HepG2 (cell line): Measurements from ENCODE around the gene KIF17. TPM values are rescaled to one million over a fixed set of nuclear protein-coding genes. Genes with fewer than 3 reads are reported as not detected.
A peak's percentile ranks its signal among the peaks of the same experiment; 100 is the strongest.

Source experiments
- ATAC-seq: fragments of 200-7000 bp; cut with Tn5 transposase; 3 replicates; pipeline ENCODE4 v1.9.1; 2020; ENCODE audit warnings: mild to moderate bottlenecking, moderate library complexity
- Bru-seq: library from RNA; stranded (reverse); fragments of 400-500 nt; gene quantifications from one replicate; lab custom pipeline; 2021; lab: Mats Ljungman, UMichigan
- BruChase-seq, 2 experiments: library from RNA; stranded (reverse); fragments of 400-500 nt; gene quantifications; one replicate each; lab custom pipeline; 2021; lab: Mats Ljungman, UMichigan
- BruUV-seq: library from RNA; stranded (reverse); fragments of 400-500 nt; replicated peaks from 2 replicates; lab custom pipeline; 2021; lab: Mats Ljungman, UMichigan
- CTCF ChIA-PET: fragments of 300-600 bp; formaldehyde crosslinking; extraction: SDS; loops from one replicate; lab custom pipeline; 2021; ENCODE audit warnings: low total read pairs, inconsistent platforms, low intra/inter-chr PET ratio; lab: Yijun Ruan, JAX
- POLR2A ChIA-PET: fragments of 350-600 bp; sonication (Branson Sonifier 250); formaldehyde crosslinking; loops from one replicate; lab custom pipeline; 2020; ENCODE audit warnings: antibody characterized with exemption, inconsistent platforms; lab: Yijun Ruan, JAX
- DNase-seq: peaks from one replicate; pipeline ENCODE4 v3.0.0-alpha.2; 2015; ENCODE audit warnings: low spot score
- FAIRE-seq: peaks from 3 replicates; lab custom pipeline; 2011; peaks lifted over from hg19 to GRCh38; lab: Jason Lieb, UNC
- H2AFZ ChIP-seq: one replicate; pipeline ENCODE4 v1.6.1; 2011; ENCODE audit warnings: low read length, inconsistent platforms
- H3K27ac ChIP-seq: fragments of 300-600 bp; 3 replicates; pipeline ENCODE4 v1.8.0; 2011; ENCODE audit warnings: mixed run types, mild to moderate bottlenecking, mixed read lengths, low read length, inconsistent platforms; ENCODE audit not compliant: insufficient read depth; ENCODE audit errors: extremely low read length
- H3K27me3 ChIP-seq, 2 experiments: fragments of 200-600 bp in 1 of 2; 2 replicates in 1 of 2; 3 replicates in 1 of 2; pipeline versions ENCODE4 v1.6.0 to v1.8.0; 2011; ENCODE audit warnings: low read length in 2 of 2, mild to moderate bottlenecking in 2 of 2, moderate library complexity in 2 of 2, inconsistent platforms in 1 of 2; ENCODE audit not compliant: insufficient read depth in 2 of 2, control insufficient read depth in 1 of 2
- H3K36me3 ChIP-seq, 2 experiments: fragments of 200-600 bp in 1 of 2; replicated peaks in 1 of 2; 2 replicates in 1 of 2; 3 replicates in 1 of 2; pipeline versions ENCODE4 v1.5.1 to v1.8.0; 2011; ENCODE audit warnings: low read length in 2 of 2, inconsistent platforms in 1 of 2; ENCODE audit not compliant: insufficient read depth in 2 of 2, control insufficient read depth in 1 of 2
- H3K4me1 ChIP-seq: 2 replicates; pipeline ENCODE4 v1.5.1; 2012; ENCODE audit warnings: low read length, inconsistent platforms; ENCODE audit not compliant: insufficient read depth
- H3K4me2 ChIP-seq: 2 replicates; pipeline ENCODE4 v1.6.0; 2011; ENCODE audit warnings: low read depth, low read length, inconsistent platforms
- H3K4me3 ChIP-seq, 3 experiments: fragments of 200-600 bp in 1 of 3; sonication (generic), shearing (Covaris generic) in 1 of 3; replicated peaks in 1 of 3; 2 replicates each; pipeline ENCODE4 v1.5.1; 2011 to 2016; ENCODE audit warnings: low read length in 3 of 3, inconsistent platforms in 2 of 3, low read depth in 2 of 3, mild to moderate bottlenecking in 2 of 3, control low read depth in 1 of 3, mixed read lengths in 1 of 3; ENCODE audit not compliant: insufficient read depth in 1 of 3
- H3K79me2 ChIP-seq: one replicate; pipeline ENCODE4 v1.6.1; 2011; ENCODE audit warnings: low read length, inconsistent platforms; ENCODE audit not compliant: insufficient read depth
- H3K9ac ChIP-seq: 2 replicates; pipeline ENCODE4 v1.6.0; 2011; ENCODE audit warnings: mild to moderate bottlenecking, low read depth, low read length, inconsistent platforms; ENCODE audit not compliant: insufficient read depth
- H3K9me3 ChIP-seq: 2 replicates; pipeline ENCODE4 v1.5.1; 2012; ENCODE audit warnings: mild to moderate bottlenecking, low read length
- H4K20me1 ChIP-seq: 2 replicates; pipeline ENCODE4 v1.6.0; 2011; ENCODE audit warnings: inconsistent platforms, mild to moderate bottlenecking, low read length, moderate library complexity; ENCODE audit not compliant: insufficient read depth
- ATF7-NPFF ChIP-seq: sonication (generic); formaldehyde crosslinking; IDR thresholded peaks from 2 replicates; pipeline ENCODE4 v1.8.1; 2023; ENCODE audit warnings: mild to moderate bottlenecking, low read depth, missing genetic modification reagents, moderate library complexity
- MEIS2 ChIP-seq: sonication (generic); formaldehyde crosslinking; IDR thresholded peaks from 2 replicates; pipeline ENCODE4 v1.9.0; 2021; ENCODE audit warnings: mild to moderate bottlenecking, missing genetic modification reagents
- RFX1 ChIP-seq: fragments of 450-650 bp; IDR thresholded peaks from 2 replicates; pipeline ENCODE4 v1.6.1; 2017
- RFX3 ChIP-seq: IDR thresholded peaks from 2 replicates; pipeline ENCODE4 v1.6.1; 2016; ENCODE audit warnings: missing biosample characterization, missing genetic modification reagents
- YEATS4 ChIP-seq: sonication (generic); formaldehyde crosslinking; IDR thresholded peaks from 2 replicates; pipeline ENCODE4 v1.4.0; 2020; ENCODE audit warnings: missing genetic modification reagents, borderline replicate concordance
- ZNF263 ChIP-seq: sonication (generic); formaldehyde crosslinking; IDR thresholded peaks from 2 replicates; pipeline ENCODE4 v1.4.0; 2020; ENCODE audit warnings: missing genetic modification reagents
- ZNF644 ChIP-seq: IDR thresholded peaks from 2 replicates; pipeline ENCODE4 v1.6.1; 2016; ENCODE audit warnings: low read depth
- WGBS: methylation state at CpG from one replicate; pipeline ENCODE4 v1.1.6; 2017; ENCODE audit warnings: low lambda C conversion rate; 5-methylcytosine and 5-hydroxymethylcytosine counted together
- in situ Hi-C: cut with HindIII; loops from 2 replicates; pipeline ENCODE4 v1.10.0; 2017; ENCODE audit warnings: low pct_unique_long_range_greater_than_20kb; ENCODE audit not compliant: extremely low pct_ligation_motif_present
- intact Hi-C: fragments of 100-400 bp; cut with micrococcal nuclease; formaldehyde crosslinking; loops from one replicate; pipeline ENCODE4 v1.10.0; 2022; ENCODE audit not compliant: unreplicated experiment
- long read RNA-seq, 2 experiments: library from RNA in 1 of 2; library from polyadenylated mRNA in 1 of 2; stranded (forward) in 1 of 2; unstranded in 1 of 2; transcript quantifications; one replicate each; pipeline ENCODE4 v2.0.0, GENCODE V29; 2019 to 2022
- polyA minus RNA-seq, 3 experiments: library from RNA; depleted of rRNA, polyadenylated mRNA; stranded (reverse); fragments of >200 nt; gene quantifications; 2 replicates each; pipeline ENCODE4 v1.2.3, GENCODE V29; 2011; ENCODE audit warnings: low replicate concordance in 1 of 3
- polyA plus RNA-seq, 8 experiments: library from polyadenylated mRNA; depleted of rRNA in 3 of 8; stranded (reverse) in 7 of 8; unstranded in 1 of 8; fragments of >200 nt; fragmentation: Illumina TruSeq in 4 of 8; extraction: Trizol in 4 of 8; gene quantifications; 2 replicates each; pipeline versions ENCODE4 v1.2.1 to v1.2.3, GENCODE V29; 2011 to 2016; ENCODE audit warnings: low read depth in 4 of 8, missing spikeins in 1 of 8, mixed read lengths in 1 of 8; ENCODE audit not compliant: insufficient read depth in 1 of 8
- total RNA-seq, 5 experiments: library from RNA; depleted of rRNA; stranded (reverse); fragments of >200 nt; fragmentation: Illumina TruSeq; extraction: Trizol; gene quantifications; 2 replicates each; pipeline ENCODE4 v1.2.3, GENCODE V29; 2016; ENCODE audit warnings: low read depth in 1 of 5
- TF ChIP-seq, protein P1 (sequence below): sonication (generic); formaldehyde crosslinking; IDR thresholded peaks from 2 replicates; pipeline ENCODE4 v1.4.0; 2020; ENCODE audit warnings: low read depth, mild to moderate bottlenecking, missing genetic modification reagents
- TF ChIP-seq, protein P2 (sequence below): IDR thresholded peaks from 2 replicates; pipeline ENCODE4 v1.6.1; 2016; ENCODE audit warnings: missing compliant biosample characterization, missing genetic modification reagents, borderline replicate concordance
- TF ChIP-seq, protein P3 (sequence below): sonication (generic); formaldehyde crosslinking; IDR thresholded peaks from 2 replicates; pipeline ENCODE4 v1.5.0; 2020; ENCODE audit warnings: mild to moderate bottlenecking, missing genetic modification reagents, borderline replicate concordance

KIF17 gene
- 0.24 and 0.25 TPM in 2 replicates for total RNA-seq (2016; rRNA removed; fragmentation: Illumina TruSeq; extraction: Trizol)
- total RNA-seq (2016; cell fraction: cytosol; rRNA removed; fragmentation: Illumina TruSeq; extraction: Trizol; ENCODE audit: low read depth), result not detected in 2 replicates
- total RNA-seq (2016; cell fraction: insoluble cytoplasmic fraction; rRNA removed; fragmentation: Illumina TruSeq; extraction: Trizol), result 0.13 and 0.27 TPM in 2 replicates
- 0.34 TPM in 1 of 2 replicates, not detected in the other for total RNA-seq (2016; cell fraction: membrane; rRNA removed; fragmentation: Illumina TruSeq; extraction: Trizol)
- total RNA-seq (2016; cell fraction: nucleus; rRNA removed; fragmentation: Illumina TruSeq; extraction: Trizol), result 0.16 TPM in 1 of 2 replicates, not detected in the other
- polyA plus RNA-seq (2011; rRNA removed), result 0.44 and 0.52 TPM in 2 replicates
- polyA plus RNA-seq (2011; cell fraction: cytosol; rRNA removed), result 0.27 and 0.36 TPM in 2 replicates
- polyA plus RNA-seq (2011; cell fraction: nucleus; rRNA removed), result 0.63 and 0.69 TPM in 2 replicates
- 0.35 and 0.60 TPM in 2 replicates for polyA plus RNA-seq (2012)
- polyA plus RNA-seq (2016; cell fraction: cytosol; fragmentation: Illumina TruSeq; extraction: Trizol; ENCODE audit: low read depth), result 0.11 and 0.24 TPM in 2 replicates
- polyA plus RNA-seq (2016; cell fraction: insoluble cytoplasmic fraction; fragmentation: Illumina TruSeq; extraction: Trizol; ENCODE audit: low read depth), result 0.21 TPM in 1 of 2 replicates, not detected in the other
- polyA plus RNA-seq (2016; cell fraction: membrane; fragmentation: Illumina TruSeq; extraction: Trizol; ENCODE audit: low read depth), result 0.14 and 0.47 TPM in 2 replicates
- 0.36 TPM in 1 of 2 replicates, not detected in the other for polyA plus RNA-seq (2016; cell fraction: nucleus; fragmentation: Illumina TruSeq; extraction: Trizol; ENCODE audit: insufficient read depth, low read depth)
- polyA minus RNA-seq (2011; rRNA and poly(A)+ RNA removed; ENCODE audit: low replicate concordance), result 0.78 TPM in 1 of 2 replicates, not detected in the other
- not detected in 2 replicates for polyA minus RNA-seq (2011; cell fraction: cytosol; rRNA and poly(A)+ RNA removed)
- 0.52 and 0.62 TPM in 2 replicates for polyA minus RNA-seq (2011; cell fraction: nucleus; rRNA and poly(A)+ RNA removed)
- Bru-seq, nascent RNA, result percentile 18 among the genes with signal in this experiment
- BruChase-seq, experiment 1, labeled RNA remaining after a 6-hour chase, result percentile 21 among the genes with signal in this experiment
- BruChase-seq, experiment 2, labeled RNA remaining after a 2-hour chase, result percentile 18 among the genes with signal in this experiment
- long read RNA-seq, experiment 1, result 0 reads
- long read RNA-seq, experiment 2, partial matches to known transcripts, result 2 of 3 reads
- long read RNA-seq, experiment 2, other reads (novel, unspliced or antisense), result 1 of 3 reads

DNA sequence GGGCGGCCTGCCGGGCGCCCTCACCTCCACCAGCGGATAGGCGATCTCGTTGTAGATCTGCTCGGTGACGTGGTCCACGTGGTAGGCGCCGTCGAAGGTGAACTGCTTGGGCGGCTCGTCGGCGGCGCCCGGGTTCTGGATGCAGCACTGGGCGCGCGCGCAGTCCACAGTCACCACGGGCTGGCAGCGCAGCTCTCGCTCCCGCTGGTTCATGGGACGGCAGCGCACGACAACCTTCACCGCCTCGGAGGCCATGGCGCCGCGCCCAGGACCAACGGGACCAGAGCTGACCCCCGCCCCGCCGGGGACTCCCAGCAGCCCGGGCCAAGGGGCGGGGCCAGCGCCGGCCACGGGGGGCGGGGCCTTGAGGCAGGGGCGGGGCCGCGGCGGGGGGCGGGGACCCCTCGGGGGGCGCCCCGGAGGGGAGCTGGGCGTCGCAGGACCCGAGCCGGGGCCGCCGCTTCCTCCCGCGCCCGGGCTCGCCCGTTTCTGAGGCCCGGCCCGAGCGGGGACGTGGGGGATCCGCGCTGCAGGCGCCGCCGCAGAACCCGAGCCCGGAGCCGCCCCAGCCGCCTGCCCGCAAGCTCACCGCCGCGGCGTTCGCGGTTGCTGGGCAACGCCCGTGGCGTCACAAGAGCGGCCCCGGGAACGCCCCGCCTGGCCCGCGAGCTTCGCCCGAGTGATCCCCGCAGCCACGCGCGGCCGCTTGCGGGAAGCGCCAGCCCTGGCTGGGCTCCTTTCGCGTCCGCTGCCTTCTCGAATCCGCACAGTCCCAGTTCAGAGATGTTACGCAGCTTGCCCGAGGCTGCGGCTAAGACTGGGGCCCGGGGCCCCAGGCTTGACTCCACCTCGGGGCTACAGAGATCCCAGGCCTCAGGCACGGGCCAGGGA lies at the start of gene KIF17:
KIF17 (minus strand) TSS at position 556 of the 891 bp plus-strand sequence; CDS start at position 255, 301 bp downstream.
- WGBS, result 7% methylated on average over 11 of the region's 112 CpGs
- no peak within 1 kb of the TSS for H2AFZ ChIP-seq
- CTCF ChIA-PET, result no interaction called here
- DNase-seq, result no peak
- H3K36me3 ChIP-seq, result no peaks in the 10 kb centered on the region
- H3K27ac ChIP-seq, result no peak within 1 kb of the TSS
- no peaks in the 10 kb centered on the region for H4K20me1 ChIP-seq
- no TSS peak for BruUV-seq
- peak; percentile 61 for ATAC-seq
- intact Hi-C loops (no loop called here), in situ Hi-C loops (no loop called here)
- H3K79me2 ChIP-seq, result no peaks in the 10 kb centered on the region
- POLR2A ChIA-PET, result interaction anchor here (0.8 to 1.2 kb wide), 2 partner anchors 16 to 69 kb away, joined by 3 to 5 read pairs; partner anchors contain the start of gene HP1BP3
- peak within 1 kb of the TSS; percentile 74 for H3K4me2 ChIP-seq
- no peak for FAIRE-seq
- no peak within 1 kb of the TSS for H3K9ac ChIP-seq
- peaks cover 8 to 28% of the 10 kb centered on the region in 2 experiments for H3K27me3 ChIP-seq
- H3K4me1 ChIP-seq, result peaks cover 30% of the 10 kb centered on the region
- H3K9me3 ChIP-seq, result no peaks in the 10 kb centered on the region
- H3K4me3 ChIP-seq, result peak within 1 kb of the TSS; percentile 36 to 64 (median 49); a peak in 5 of 6 replicates
- TF ChIP-seq ATF7-NPFF (CRISPR knock-in tag), result peak; percentile 59; the same call in 1 of the 2 replicates
- TF ChIP-seq, protein P1, sequence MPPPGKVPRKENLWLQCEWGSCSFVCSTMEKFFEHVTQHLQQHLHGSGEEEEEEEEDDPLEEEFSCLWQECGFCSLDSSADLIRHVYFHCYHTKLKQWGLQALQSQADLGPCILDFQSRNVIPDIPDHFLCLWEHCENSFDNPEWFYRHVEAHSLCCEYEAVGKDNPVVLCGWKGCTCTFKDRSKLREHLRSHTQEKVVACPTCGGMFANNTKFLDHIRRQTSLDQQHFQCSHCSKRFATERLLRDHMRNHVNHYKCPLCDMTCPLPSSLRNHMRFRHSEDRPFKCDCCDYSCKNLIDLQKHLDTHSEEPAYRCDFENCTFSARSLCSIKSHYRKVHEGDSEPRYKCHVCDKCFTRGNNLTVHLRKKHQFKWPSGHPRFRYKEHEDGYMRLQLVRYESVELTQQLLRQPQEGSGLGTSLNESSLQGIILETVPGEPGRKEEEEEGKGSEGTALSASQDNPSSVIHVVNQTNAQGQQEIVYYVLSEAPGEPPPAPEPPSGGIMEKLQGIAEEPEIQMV (CRISPR knock-in tag), result peak; percentile 96
- peak; percentile 55; the same call in 1 of the 2 replicates for TF ChIP-seq ZNF644 (CRISPR knock-in tag)
- TF ChIP-seq RFX3, result 0 out of 2 replicates have a peak, but pooled peaks have one; percentile 37
- no peak for TF ChIP-seq MEIS2
- 0 out of 2 replicates have a peak, but pooled peaks have one; percentile 15 for TF ChIP-seq ZNF263 (CRISPR knock-in tag)
- no peak for TF ChIP-seq YEATS4 (CRISPR knock-in tag)
- TF ChIP-seq RFX1, result peak; percentile 62
- TF ChIP-seq, protein P2, sequence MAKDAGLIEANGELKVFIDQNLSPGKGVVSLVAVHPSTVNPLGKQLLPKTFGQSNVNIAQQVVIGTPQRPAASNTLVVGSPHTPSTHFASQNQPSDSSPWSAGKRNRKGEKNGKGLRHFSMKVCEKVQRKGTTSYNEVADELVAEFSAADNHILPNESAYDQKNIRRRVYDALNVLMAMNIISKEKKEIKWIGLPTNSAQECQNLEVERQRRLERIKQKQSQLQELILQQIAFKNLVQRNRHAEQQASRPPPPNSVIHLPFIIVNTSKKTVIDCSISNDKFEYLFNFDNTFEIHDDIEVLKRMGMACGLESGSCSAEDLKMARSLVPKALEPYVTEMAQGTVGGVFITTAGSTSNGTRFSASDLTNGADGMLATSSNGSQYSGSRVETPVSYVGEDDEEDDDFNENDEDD (CRISPR knock-in tag), result 0 out of 2 replicates have a peak, but pooled peaks have one; percentile 21
- TF ChIP-seq, protein P3, sequence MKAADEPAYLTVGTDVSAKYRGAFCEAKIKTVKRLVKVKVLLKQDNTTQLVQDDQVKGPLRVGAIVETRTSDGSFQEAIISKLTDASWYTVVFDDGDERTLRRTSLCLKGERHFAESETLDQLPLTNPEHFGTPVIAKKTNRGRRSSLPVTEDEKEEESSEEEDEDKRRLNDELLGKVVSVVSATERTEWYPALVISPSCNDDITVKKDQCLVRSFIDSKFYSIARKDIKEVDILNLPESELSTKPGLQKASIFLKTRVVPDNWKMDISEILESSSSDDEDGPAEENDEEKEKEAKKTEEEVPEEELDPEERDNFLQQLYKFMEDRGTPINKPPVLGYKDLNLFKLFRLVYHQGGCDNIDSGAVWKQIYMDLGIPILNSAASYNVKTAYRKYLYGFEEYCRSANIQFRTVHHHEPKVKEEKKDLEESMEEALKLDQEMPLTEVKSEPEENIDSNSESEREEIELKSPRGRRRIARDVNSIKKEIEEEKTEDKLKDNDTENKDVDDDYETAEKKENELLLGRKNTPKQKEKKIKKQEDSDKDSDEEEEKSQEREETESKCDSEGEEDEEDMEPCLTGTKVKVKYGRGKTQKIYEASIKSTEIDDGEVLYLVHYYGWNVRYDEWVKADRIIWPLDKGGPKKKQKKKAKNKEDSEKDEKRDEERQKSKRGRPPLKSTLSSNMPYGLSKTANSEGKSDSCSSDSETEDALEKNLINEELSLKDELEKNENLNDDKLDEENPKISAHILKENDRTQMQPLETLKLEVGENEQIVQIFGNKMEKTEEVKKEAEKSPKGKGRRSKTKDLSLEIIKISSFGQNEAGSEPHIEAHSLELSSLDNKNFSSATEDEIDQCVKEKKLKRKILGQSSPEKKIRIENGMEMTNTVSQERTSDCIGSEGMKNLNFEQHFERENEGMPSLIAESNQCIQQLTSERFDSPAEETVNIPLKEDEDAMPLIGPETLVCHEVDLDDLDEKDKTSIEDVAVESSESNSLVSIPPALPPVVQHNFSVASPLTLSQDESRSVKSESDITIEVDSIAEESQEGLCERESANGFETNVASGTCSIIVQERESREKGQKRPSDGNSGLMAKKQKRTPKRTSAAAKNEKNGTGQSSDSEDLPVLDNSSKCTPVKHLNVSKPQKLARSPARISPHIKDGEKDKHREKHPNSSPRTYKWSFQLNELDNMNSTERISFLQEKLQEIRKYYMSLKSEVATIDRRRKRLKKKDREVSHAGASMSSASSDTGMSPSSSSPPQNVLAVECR (CRISPR knock-in tag), result peak; percentile 47; the same call in 1 of the 2 replicates
